SH-SY5Y (cell line): ENCODE measurements around the gene RASGEF1B.

Source experiments
- GATA2 ChIP-seq: IDR thresholded peaks from 2 replicates; pipeline ENCODE4 v1.6.1; 2011; ENCODE audit warnings: mild to moderate bottlenecking, low read depth, low read length
- GATA3 ChIP-seq: IDR thresholded peaks from 2 replicates; pipeline ENCODE4 v1.6.1; 2011; ENCODE audit warnings: low read depth, mild to moderate bottlenecking, low read length, moderate library complexity

RASGEF1B gene

GRCh38 chr4:81431971-81432370, 39.7 kb downstream of the RASGEF1B start:
- TF ChIP-seq GATA3: no peak
- no peak for TF ChIP-seq GATA2

GRCh38 chr4:81429607-81430006, 42.1 kb downstream of the RASGEF1B start:
- no peak for TF ChIP-seq GATA3
- TF ChIP-seq GATA2: no peak

DNA sequence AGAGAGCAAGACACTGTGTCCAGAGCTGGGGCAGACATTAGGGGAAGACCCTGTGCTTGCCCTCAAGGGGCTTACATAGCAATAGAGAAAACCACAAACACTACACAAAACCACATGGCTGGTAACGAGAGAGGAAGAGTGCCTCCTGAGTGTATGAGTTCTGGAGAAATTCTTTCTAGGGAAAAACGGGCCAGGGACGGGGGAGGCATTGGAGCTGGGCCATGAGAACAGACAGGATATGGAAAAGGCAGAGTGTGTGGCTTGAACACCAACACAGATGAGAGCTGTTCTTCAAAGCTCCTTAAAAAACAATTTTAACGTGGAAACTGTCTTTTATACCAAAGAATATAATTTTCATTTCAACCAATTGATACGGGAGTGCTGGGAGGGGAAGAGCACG, 42.7 kb downstream of the RASGEF1B start:
- TF ChIP-seq GATA3 (no peak), GATA2 (no peak)

DNA sequence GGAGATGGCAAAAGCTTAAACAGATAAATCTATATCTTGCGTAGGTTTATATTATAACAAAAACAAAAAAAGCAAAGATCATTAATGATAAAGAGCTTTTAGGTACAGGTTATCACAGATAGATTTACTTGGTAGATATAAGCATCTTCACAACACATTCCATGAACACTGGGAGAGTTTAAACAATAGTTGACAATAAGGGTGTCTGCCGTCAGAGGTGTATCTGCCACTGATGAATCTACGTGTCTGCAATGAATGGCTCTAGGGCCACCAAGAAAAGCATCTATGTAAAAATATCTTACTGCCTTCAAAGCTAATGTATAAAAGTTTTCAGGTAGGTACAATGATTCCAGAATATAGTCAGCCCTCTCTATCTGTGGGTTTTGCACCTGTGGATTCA, 43.7 kb downstream of the RASGEF1B start:
- TF ChIP-seq GATA2 (no peak), GATA3 (no peak)

GRCh38 chr4:81427344-81427821, 44.3 kb downstream of the RASGEF1B start:
- TF ChIP-seq GATA2: no peak
- no peak for TF ChIP-seq GATA3

DNA sequence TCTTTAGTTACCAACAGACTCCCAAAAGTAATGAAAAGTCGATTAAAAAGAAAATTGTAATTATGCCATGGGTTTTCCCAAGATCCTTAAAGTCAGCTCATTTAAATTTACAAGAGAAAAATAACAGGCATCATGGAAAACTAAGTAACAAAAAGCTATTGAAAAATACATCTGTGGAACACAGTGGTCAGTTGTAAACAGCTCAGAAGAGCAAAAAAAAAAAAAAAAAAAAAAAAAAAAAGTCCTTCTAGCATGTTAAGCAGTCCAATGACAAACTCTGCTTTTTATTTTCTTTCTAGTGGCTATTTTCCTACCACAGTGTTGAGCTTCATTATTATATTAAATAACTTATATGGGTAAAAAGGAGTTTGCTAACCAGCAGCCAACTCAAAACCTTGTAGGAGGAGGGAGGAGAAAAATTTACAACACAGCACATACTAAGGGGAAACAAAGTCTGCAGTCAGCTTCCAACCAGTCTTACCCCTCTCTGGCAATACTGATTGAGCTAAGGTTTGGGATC, 44.9 kb downstream of the RASGEF1B start:
- no peak for TF ChIP-seq GATA3
- TF ChIP-seq GATA2: no peak

DNA sequence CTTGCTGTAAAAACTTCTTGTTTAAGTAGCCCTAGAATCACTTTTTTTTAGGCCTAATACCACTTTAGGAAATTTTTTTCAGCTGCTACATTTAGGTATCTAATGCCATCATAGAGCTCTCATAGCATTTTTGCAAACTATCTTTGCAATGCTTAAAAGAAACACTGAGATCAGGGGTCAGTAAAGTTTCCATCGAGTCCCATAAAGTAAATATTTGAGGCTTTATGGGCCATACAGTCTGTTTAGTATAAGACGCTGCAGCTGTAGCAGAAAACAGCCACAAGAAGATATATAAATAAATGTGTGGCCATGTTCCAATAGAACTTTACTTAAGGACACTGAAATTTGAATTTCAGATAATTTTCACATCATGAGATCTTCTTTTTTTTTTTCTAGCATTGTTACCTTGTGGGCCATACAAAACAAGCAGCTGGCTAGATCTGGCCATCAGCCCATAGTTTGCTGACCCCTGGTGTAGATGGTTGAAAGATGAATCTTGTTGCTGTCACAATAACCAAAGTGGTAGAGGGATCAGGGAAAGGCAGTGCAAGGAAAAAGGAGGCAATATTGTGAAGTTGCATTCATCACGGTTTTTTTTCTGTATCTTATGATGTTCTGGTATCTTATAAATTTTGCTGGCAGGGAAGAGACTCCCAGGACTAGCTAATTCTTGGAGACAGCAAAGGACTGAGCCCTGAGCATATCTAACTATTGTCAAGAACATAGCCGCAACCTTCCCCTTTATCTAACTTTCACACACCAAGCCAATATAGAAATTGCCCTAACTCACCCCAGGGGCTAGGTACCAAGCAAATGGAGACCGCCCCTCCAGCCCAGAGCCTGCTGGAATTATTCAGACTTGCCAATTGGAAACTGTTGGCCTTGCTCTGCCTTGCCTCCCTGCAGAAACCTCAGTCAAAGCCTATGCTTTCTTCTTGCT, 46.6 kb downstream of the RASGEF1B start:
- TF ChIP-seq GATA3 (no peak), GATA2 (no peak)

GRCh38 chr4:81424336-81424735, 47.4 kb downstream of the RASGEF1B start:
- TF ChIP-seq GATA2 (no peak), GATA3 (no peak)

DNA sequence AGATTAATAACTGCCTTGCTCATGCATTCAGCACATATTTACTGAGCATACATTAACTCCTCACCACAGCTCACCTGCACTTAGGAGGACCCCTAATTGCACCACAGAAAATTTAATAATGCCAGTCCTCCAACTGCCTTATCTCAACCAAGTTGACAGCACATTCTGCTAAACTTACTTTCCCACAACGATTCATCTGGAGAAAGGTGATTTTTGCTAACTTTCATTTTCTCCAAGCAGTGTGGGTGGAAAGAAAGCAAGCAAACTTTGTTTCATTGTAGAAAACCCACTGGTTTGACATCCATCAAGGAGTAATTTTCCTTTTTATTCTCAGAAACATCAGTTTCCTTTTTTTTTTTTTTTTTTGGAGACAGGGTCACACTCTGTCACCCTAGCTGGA, 49.1 kb downstream of the RASGEF1B start:
- no peak for TF ChIP-seq GATA2
- TF ChIP-seq GATA3: no peak

DNA sequence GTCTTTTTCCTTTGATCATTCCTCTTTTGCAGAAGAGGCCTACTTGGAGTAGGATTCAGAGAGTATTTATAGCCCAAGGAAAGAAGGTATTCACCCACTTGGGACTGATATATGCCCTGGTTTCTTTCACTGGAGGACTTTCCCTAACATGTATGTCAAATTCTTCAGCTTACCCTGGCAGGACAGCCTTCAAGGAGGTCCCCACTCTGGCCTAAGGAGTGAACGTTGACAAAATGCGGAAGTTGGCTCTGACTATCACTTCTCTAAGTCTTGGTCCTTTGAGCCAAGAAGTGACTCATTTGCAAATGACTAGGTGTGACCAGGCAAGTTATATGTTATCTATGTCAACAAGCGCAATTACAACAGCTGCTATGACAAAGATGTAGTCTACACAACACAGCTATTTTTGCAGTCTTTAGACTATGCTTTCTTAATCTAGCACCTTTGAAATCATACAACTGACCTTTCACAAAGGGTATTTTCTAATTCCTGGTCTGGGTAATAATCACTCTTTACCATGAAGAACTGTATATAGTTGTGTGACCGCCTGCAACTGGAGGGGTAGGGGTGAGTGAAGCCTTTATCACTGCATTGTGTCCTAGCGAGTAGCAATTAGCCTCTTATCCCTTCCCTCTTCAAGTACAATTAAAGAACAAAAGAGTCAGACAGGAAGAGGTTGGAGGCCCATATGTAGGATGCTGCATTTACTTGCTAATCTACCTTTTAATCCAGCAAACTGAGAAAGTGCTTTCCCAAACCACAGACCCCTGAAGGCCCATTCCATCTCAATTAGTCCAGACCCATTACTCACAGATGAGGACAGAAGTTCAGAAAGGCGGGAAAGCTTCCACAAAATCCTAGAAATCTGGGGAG, 50.1 kb downstream of the RASGEF1B start:
- TF ChIP-seq GATA2 (no peak), GATA3 (no peak)

DNA sequence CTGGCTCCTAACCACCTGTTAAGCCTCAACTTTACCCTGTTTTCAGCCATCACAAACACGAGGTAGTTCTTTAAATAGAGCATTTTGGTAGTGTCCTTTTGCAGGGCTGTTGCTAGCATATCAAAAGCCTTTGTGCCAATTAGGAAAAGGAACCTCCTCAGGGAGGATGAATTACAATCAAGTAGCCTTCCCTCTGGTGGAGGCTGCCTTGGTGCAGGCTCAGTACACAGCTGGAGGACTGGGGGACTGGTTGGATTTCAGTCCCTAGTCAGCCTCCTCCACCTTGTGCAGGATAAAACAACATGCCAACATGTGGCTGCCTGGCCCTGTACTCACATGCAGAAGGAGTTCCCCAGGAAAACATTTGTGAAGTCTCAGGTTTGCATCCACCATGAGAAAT, 53.1 kb downstream of the RASGEF1B start:
- TF ChIP-seq GATA3 (no peak), GATA2 (no peak)

GRCh38 chr4:81412946-81413495, 58.7 kb downstream of the RASGEF1B start:
- TF ChIP-seq GATA3: no peak
- no peak for TF ChIP-seq GATA2

- TF ChIP-seq GATA3: no peak
- TF ChIP-seq GATA2: no peak
These were observed 61.0 kb downstream of the RASGEF1B start for GRCh38 chr4:81410680-81411079.

GRCh38 chr4:81409836-81410235, 61.9 kb downstream of the RASGEF1B start:
- TF ChIP-seq GATA2: no peak
- TF ChIP-seq GATA3: no peak

DNA sequence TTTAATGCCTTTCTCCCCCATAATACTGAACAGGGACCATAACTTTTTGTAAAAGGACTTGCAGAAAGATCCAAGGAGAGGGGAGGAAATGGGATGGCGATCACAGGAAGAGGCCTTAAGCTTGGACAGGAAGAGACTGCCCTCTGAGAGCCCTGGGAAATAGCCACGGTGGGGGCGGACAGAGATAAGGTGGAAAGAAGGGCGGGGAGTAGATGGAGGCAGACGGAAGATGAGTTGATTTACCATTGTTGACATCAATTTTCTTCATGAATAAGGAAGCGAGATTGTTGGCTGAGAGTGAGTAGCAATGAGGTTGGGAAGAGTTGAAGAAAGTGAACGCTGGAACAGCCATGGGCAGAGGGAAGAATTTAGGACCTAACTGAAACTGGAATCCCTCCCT, 63.4 kb downstream of the RASGEF1B start:
- TF ChIP-seq GATA3 (no peak), GATA2 (no peak)
